Uterus (tissue), 2 donors: ENCODE results near the gene PLA1A.

Source experiments
- CTCF ChIP-seq, 4 experiments: fragments of 200-600 bp in 2 of 4; fragments of 450-650 bp in 2 of 4; sonication (generic) in 2 of 4; IDR thresholded peaks; one replicate each; pipeline ENCODE4 v1.5.1; 2016 to 2019; ENCODE audit warnings: antibody characterized with exemption in 4 of 4, mild to moderate bottlenecking in 2 of 4, moderate library complexity in 1 of 4
- POLR2A ChIP-seq, 2 donors: fragments of 450-650 bp; IDR thresholded peaks; one replicate each; pipeline ENCODE4 v1.6.1; 2016; ENCODE audit warnings: antibody characterized with exemption in 2 of 2, mild to moderate bottlenecking in 1 of 2, moderate library complexity in 1 of 2

- TF ChIP-seq CTCF (IDR thresholded peaks at IDR 0.05), result no peak
- TF ChIP-seq POLR2A (IDR thresholded peaks at IDR 0.05), result no peak
Observed at GRCh38 chr3:119628390-119628789, 30.7 kb downstream of the PLA1A start.
